IPS DF 19.7 (cell line): ENCODE measurements around the gene MCL1.
"Not testable (repeated sequence)": the region's sequence is repeated elsewhere in the genome, so short reads cannot be mapped to it uniquely, and the experiment has no call there.

Source experiments
- DNase-seq: peaks from one replicate; pipeline ENCODE4 v3.0.0-alpha.2; 2013; ENCODE audit warnings: low read depth, low spot score

Gene MCL1

DNA sequence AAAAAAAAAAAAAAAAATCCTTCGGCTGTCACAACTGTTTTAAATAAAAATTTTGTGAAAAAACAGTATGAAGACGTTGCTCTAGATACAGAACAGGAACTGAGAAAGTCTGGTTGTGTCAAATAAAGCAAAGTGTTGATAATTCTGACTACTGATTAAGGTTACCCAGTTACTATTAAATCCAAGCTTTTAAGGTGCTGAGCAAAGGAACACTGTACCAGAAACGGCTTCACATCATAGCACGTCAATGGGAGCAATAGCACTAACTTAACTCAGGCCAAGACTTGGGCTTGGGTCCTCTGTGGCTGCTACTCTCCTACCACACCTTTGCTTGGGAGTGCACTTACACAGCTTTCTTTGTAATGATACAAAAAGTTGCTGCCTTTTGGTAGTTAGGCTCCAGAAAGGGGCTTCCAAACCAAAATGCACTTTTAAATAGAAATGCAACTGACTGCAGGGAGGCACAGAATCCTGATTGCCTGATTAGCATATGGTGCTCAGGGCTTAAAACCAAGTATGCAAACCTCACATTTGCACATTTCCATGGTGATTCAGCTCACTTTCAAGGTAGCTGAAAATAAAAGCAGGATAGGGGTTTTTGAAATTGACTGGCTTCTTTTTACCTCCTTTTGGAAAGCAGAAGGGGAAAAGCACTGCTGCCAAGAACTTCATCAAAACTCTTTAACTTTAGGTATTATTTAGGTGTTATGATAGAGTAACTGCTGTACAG, 6.3 kb downstream of the MCL1 start:
- DNase-seq = no peak

DNA sequence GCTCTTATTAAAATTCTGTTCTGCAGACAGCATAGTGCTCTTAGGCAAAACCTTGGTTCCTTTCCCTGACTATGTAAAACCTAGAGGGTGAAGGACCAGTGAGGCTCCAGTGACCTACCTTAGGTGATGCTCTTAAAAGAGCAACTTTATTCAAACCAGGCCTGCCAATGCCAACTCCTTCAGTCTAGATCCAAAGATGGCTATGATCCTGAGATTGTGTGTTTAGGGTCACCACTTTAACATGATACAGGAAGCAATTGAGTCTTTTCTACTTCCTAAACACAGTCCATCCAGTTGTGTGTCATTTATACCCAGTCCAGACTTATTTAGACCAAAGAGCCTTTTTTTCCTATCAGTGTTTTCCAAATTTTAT, 10.8 kb downstream of the MCL1 start:
- no peak for DNase-seq

DNA sequence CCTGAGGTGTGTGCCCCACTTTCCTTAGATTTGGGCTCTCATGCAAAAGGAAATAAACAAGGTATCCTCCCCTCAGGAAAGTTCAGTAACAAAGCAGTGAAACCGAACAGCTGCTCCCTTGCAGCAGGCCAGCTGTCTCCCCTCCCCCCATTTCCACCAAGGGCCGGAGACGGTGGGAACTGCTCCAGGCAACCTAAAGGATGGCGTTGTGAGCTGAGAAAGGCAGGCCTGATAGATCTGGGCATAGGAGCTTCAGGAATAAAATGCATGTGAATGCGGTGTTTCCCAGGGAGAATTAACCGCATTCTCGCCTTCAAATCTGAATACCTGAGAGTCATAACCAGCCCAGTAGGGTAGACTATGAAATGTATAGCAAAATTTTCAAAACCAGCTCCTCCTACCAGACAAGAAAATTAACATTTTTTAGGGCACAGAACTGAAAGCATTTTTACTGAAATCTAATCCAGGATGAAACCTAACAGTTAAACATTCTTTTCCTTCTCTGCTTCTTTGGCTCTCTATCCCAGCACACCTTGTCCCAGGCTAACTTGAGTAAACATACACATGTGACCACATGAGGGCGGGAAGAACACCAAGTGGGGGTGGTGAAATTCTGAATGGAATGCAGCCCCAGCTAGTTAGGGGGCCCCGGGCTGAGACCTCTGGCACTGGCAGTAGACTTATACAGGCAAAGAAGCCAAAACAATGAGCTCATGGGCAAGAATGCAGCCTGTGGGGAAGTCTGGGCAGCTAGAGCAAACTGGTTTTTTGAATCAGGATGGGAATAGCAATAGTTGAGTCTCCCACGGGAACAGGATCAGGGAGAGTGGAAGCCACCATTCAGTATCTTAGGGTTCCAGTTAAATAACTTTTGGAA, 11.5 kb downstream of the MCL1 start:
- DNase-seq = peak; percentile 95

DNA sequence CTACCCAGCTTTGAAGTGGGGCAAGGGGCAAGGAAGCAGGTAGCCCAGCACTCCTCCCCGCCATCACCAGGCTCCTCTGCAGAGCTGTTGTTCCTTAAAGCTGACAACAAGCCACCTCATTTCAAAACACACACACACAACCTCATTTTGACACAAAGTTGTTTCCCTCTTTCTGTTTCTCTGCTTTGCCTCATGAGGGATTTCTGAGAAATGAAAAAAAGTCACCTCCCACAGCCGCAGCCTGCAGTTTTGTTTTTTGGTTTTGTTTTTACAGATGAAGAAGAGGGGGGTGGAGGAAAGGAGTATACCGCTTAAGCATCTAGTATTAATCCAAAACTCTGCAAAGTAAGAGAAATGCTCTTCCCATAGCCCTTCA, 12.1 kb downstream of the MCL1 start:
- DNase-seq = no peak

- DNase-seq = no peak
These were observed 12.6 kb downstream of the MCL1 start for GRCh38 chr1:150566589-150567340.

- not testable (repeated sequence) for DNase-seq
These were observed 14.0 kb downstream of the MCL1 start for GRCh38 chr1:150565240-150565991.

DNA sequence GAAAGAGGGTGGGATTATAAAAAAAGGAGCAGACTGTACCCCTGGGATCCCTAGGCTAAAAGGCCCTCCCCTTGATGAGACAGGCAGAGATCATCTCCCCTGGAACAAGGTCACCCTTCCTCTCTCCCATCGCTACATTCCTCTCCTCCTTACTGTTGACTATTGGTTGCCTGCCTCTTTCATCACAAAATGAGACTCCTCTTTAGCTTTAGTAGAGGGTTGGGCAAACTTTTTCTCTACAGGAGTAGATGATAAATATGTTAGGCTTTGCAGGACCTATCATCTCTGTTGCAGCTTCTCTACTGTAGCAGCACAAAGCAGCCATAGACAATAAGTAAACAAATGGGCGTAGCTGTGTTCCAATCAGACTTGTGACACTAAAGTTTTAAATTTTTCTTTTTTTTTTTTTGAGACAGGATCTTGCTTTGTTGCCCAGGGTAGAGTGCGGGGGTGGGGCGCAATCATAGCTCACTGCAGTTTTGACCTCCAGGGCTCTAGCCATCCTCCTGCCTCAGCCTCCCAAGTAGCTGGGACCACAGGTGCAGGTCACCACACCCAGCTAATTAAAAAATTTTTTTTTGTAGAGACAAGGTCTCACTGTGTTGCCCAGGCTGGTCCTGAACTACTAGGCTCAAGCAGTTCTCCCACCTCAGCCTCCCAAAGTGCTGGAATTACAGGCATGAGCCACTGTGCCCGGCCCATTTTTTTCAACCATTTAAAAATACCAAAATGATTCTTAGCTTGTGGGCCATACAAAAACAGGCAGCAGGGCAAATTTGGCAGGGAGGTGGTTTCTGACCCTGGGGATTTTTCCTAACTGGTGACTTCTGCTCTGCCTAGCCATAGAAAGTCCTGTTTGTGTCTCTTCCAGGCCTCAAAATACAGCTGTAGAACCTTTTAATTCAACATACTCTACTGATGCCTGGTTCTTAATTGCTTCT, 15.1 kb downstream of the MCL1 start:
- DNase-seq = no peak

DNA sequence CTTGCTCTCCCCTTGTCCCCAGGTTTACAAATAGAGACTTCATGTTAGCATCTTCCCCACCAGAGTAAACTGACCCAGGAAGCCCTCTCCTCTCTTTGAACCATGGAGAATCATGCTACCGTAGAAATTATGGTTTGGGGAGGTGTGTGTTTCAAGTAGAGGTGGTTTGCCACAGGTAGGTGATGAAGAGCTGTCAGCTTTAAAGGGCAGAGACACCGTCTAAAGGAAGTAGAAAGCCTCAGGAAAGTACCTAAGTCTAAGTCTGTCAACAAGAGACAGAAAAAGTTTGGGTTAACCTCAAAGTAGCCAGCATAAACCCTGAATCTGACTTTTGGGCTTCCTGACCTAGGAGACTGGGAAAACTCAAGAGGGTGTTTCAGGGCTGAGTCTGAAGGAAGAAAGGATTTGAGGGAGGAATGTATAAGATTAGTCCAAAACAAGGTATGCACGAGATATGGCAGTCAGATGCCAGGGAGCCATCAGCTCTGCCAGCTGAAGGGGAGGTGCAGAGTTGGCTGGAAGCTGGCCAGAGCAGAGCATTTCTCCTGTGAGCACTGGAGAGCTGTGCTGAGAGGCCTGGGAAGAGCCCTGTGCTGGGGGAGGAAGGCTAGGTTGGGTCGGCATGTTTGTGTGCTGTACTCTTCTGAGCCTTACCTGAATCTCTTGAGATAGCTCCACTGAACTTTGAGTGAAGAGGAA, 15.9 kb downstream of the MCL1 start:
- no peak for DNase-seq

- DNase-seq = no peak
These were observed 16.7 kb downstream of the MCL1 start for GRCh38 chr1:150562446-150563339.

- peak; percentile 82 for DNase-seq
These were observed 17.4 kb downstream of the MCL1 start for GRCh38 chr1:150561974-150562445.

GRCh38 chr1:150561254-150561973, 18.0 kb downstream of the MCL1 start:
- DNase-seq = peak; percentile 90

DNA sequence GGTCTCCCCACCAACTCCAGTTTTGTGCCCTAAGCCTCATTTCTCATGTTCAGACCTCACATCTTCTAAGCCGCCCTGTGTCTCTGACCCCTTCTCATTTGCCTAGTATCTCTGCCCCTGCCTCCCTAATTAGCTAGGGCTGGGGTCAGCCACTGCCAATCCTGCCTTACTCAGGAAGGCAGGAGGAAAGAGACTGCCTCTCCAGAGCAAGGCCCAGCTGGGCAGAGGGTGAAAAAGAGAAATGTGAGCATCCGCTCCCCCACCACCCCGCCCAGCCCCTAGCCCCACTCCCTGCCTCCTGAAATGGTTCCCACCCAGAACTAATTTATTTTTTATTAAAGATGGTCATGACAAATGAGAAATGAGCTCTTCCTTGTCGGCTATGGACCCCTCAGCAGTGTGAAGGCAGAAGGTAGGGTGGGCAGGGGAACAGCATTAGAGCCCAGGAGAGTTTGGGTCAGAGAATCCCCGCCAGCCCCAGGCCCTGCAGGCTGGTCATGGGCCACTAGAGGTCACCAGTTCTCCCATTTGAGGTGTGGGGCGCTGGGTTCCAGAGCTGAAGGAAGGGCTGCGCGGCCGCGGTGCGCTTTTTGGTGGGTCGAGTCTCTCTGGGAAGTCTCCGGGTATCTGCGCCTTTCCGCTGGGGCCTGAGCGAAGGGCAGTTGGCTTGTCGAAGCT, 18.7 kb downstream of the MCL1 start:
- no peak for DNase-seq

DNA sequence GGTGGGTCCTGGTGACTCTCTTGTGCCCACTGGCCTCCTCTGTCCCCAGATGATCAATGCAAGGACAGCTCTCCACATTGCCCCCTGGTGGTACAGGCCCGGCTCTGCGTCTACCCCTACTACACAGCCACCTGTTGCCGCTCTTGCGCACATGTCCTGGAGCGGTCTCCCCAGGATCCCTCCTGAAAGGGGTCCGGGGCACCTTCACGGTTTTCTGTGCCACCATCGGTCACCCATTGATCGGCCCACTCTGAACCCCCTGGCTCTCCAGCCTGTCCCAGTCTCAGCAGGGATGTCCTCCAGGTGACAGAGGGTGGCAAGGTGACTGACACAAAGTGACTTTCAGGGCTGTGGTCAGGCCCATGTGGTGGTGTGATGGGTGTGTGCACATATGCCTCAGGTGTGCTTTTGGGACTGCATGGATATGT, 19.4 kb downstream of the MCL1 start:
- DNase-seq = no peak

DNA sequence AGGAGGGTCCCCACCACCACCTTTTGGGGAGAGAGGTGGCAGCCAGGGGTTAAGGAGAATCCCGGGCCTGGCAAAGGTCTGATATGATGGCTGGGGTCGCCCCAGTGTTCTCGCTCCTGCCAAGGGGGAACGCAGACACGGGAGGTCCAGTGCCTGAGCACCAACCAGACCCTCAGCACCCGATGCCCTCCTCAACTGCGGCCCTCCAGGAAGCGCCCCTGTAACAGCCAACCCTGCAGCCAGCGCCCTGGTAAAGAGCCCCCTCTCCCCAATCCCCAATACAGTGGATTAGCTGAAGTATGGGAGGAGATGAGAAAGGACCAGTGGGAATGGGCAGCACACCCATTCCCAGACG, 19.8 kb downstream of the MCL1 start:
- DNase-seq = no peak

DNA sequence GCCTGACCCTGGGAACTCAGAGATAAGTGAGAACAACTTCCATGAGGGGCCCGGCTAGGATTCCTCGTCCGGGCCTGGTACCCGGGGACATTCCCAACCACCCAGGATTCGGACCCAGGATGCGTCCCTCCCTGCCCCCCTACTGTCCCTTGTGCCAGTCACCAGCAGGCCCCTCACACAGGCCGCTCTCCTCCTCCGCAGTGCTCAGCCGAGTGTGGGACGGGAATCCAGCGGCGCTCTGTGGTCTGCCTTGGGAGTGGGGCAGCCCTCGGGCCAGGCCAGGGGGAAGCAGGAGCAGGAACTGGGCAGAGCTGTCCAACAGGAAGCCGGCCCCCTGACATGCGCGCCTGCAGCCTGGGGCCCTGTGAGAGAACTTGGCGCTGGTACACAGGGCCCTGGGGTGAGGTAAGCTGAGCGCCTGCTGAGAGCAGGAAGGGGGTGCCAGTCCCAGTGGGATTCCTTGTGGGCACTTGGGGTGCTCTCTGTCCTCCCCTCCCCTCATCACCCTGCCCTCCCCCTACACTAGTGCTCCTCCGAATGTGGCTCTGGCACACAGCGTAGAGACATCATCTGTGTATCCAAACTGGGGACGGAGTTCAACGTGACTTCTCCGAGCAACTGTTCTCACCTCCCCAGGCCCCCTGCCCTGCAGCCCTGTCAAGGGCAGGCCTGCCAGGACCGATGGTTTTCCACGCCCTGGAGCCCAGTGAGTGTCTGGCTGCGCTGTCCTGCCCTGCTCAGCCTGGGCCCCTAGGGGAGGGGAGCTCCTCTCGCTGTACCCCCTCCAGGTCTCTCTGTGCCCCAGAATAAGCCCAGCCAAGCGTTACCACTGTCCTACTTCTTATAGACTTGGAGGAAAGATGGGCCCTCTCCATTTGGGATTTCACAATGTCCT, 20.4 kb downstream of the MCL1 start:
- DNase-seq = no peak

DNA sequence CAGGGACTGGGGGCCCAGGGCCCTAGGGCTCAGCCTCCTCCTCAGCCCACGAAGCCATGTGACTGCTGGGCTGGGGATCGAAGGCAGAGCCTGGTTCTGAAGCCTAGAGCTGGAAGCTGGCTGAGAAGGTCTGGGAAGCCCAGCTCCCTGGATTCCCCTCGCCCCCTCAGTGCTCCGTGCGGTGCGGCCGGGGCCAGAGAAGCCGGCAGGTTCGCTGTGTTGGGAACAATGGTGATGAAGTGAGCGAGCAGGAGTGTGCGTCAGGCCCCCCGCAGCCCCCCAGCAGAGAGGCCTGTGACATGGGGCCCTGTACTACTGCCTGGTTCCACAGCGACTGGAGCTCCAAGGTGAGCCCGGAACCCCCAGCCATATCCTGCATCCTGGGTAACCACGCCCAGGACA, 21.1 kb downstream of the MCL1 start:
- no peak for DNase-seq
